Lung (tissue), 12 donors: ENCODE measurements around the gene ULK4. TPM values are rescaled to one million over a fixed set of nuclear protein-coding genes. Genes with fewer than 3 reads are reported as not detected.

Experiments used
- ATAC-seq: fragments of 200-7000 bp; cut with Tn5 transposase; one replicate; pipeline ENCODE4 v1.9.1; 2020; ENCODE audit warnings: moderate number of reproducible peaks; ENCODE audit not compliant: insufficient read depth, low FRiP score
- DNase-seq, 3 donors: peaks; one replicate each; pipeline ENCODE4 v3.0.0-alpha.2; 2013 to 2017
- H3K27ac ChIP-seq, 2 donors: one replicate each; pipeline ENCODE4 v1.5.1; 2013; ENCODE audit warnings: mild to moderate bottlenecking in 2 of 2, moderate library complexity in 2 of 2, control low read depth in 1 of 2, inconsistent platforms in 1 of 2, low read depth in 1 of 2, low read length in 1 of 2
- H3K27me3 ChIP-seq, 3 donors: one replicate each; pipeline ENCODE4 v1.5.1; 2013; ENCODE audit warnings: low read length in 2 of 3; ENCODE audit not compliant: control insufficient read depth in 3 of 3, insufficient read depth in 3 of 3
- H3K36me3 ChIP-seq, 4 donors: one replicate each; pipeline ENCODE4 v1.5.1; 2013; ENCODE audit warnings: low read length in 4 of 4, mild to moderate bottlenecking in 1 of 4, moderate library complexity in 1 of 4; ENCODE audit not compliant: control insufficient read depth in 4 of 4, insufficient read depth in 4 of 4
- H3K4me1 ChIP-seq, 5 donors: one replicate each; pipeline ENCODE4 v1.5.1; 2013; ENCODE audit warnings: low read length in 5 of 5, mild to moderate bottlenecking in 2 of 5, moderate library complexity in 1 of 5; ENCODE audit not compliant: control insufficient read depth in 5 of 5, insufficient read depth in 5 of 5
- H3K4me3 ChIP-seq: one replicate; pipeline ENCODE4 v1.5.1; 2013; ENCODE audit warnings: mild to moderate bottlenecking, control low read depth, moderate library complexity
- H3K9ac ChIP-seq, 2 donors: one replicate each; pipeline ENCODE4 v1.5.1; 2013; ENCODE audit warnings: low read length in 2 of 2, control low read depth in 1 of 2; ENCODE audit not compliant: insufficient read depth in 1 of 2
- H3K9me3 ChIP-seq, 4 donors: one replicate each; pipeline ENCODE4 v1.5.1; 2013; ENCODE audit warnings: low read length in 3 of 4, mild to moderate bottlenecking in 1 of 4, moderate library complexity in 1 of 4; ENCODE audit not compliant: control insufficient read depth in 4 of 4, insufficient read depth in 3 of 4
- CTCF ChIP-seq: IDR thresholded peaks from 2 replicates; pipeline ENCODE4 v1.5.1; 2012; ENCODE audit warnings: mild to moderate bottlenecking; ENCODE audit errors: control extremely low read depth, extremely low read depth
- WGBS, 2 donors: extraction: QIAGEN DNeasy Blood & Tissue Kit; methylation state at CpG; one replicate each; pipeline ENCODE4 v1.1.7; 2013; 5-methylcytosine and 5-hydroxymethylcytosine counted together
- polyA plus RNA-seq, 2 donors: library from polyadenylated mRNA; stranded (reverse); fragments of 200-250 nt; gene quantifications; one replicate each; pipeline ENCODE4 v1.2.1, GENCODE V29; 2013
- total RNA-seq, 2 donors: library from RNA; depleted of rRNA in 1 of 2; stranded (reverse); fragments of >200 nt in 1 of 2; gene quantifications; one replicate each; pipeline ENCODE4 v1.2.1, GENCODE V29; 2014 to 2021
- donor health status: control.
- donor health status: control.
- donor health status: Bipolar disorder and iron deficiency.
- donor health status: healthy.
- donor health status: DM: yes; HTN: yes; CAD: no.

Gene ULK4
- total and polyA plus RNA-seq, 4 donors = 2.8 to 56.0 (median 12.6) TPM

GRCh38 chr3:41207355-41207754, 754.5 kb downstream of the ULK4 start:
- H3K27me3 ChIP-seq = no peaks in the 10 kb centered on the region
- 29 to 31% methylated on average over 1 of the region's 1 CpG for WGBS, 2 donors
- H3K9me3 ChIP-seq = no peaks in the 10 kb centered on the region
- no peak for TF ChIP-seq CTCF
- peaks cover 0 to 7% (median 1%) of the 10 kb centered on the region in 4 donors for H3K36me3 ChIP-seq
- ATAC-seq (no peak), DNase-seq (no peak)
- H3K27ac ChIP-seq = peak overlapping the region in 1 of 2 donors; percentile 40
- no peak overlapping the region for H3K9ac ChIP-seq
- H3K4me3 ChIP-seq = no peak overlapping the region
- peaks cover 5 to 60% (median 38%) of the 10 kb centered on the region in 5 donors for H3K4me1 ChIP-seq

GRCh38 chr3:41205591-41205990, 756.3 kb downstream of the ULK4 start:
- Histone ChIP-seq H3K27me3 (no peaks in the 10 kb centered on the region), H3K27ac (peak overlapping the region in 1 of 2 donors; percentile 2), H3K4me1 (peaks cover 3 to 75% (median 40%) of the 10 kb centered on the region in 5 donors), H3K9me3 (no peaks in the 10 kb centered on the region), H3K36me3 (peaks cover 0 to 2% (median 0%) of the 10 kb centered on the region in 4 donors), H3K4me3 (no peak overlapping the region), H3K9ac (no peak overlapping the region)
- TF ChIP-seq CTCF = no peak
- DNase-seq (no peak), ATAC-seq (no peak)
- 73 to 78% methylated on average over 9 of the region's 9 CpGs for WGBS, 2 donors

- Histone ChIP-seq H3K4me1 (peaks cover 3 to 75% (median 40%) of the 10 kb centered on the region in 5 donors), H3K27ac (no peak overlapping the region), H3K9me3 (no peaks in the 10 kb centered on the region), H3K27me3 (no peaks in the 10 kb centered on the region), H3K36me3 (peaks cover 0 to 2% (median 1%) of the 10 kb centered on the region in 4 donors), H3K9ac (no peak overlapping the region), H3K4me3 (no peak overlapping the region)
- 76 to 79% methylated on average over 1 of the region's 1 CpG for WGBS, 2 donors
- ATAC-seq = no peak
- TF ChIP-seq CTCF = no peak
- no peak for DNase-seq
Measured at GRCh38 chr3:41204369-41204768, 757.5 kb downstream of the ULK4 start.

GRCh38 chr3:41202834-41203345, 759.0 kb downstream of the ULK4 start:
- Histone ChIP-seq H3K9me3 (no peaks in the 10 kb centered on the region), H3K36me3 (peaks cover 0 to 3% (median 0%) of the 10 kb centered on the region in 4 donors), H3K27ac (no peak overlapping the region), H3K9ac (peak overlapping the region in 1 of 2 donors; percentile 57), H3K27me3 (peaks cover 0 to 2% (median 0%) of the 10 kb centered on the region in 3 donors), H3K4me3 (no peak overlapping the region), H3K4me1 (peaks cover 4 to 63% (median 25%) of the 10 kb centered on the region in 5 donors)
- no peak for ATAC-seq
- TF ChIP-seq CTCF = no peak
- DNase-seq = peak; percentile 46 to 80 (median 79)
